ENCODE results near the gene CORO1C. TPM values are rescaled to one million over a fixed set of nuclear protein-coding genes. Genes with fewer than 3 reads are reported as not detected.

Gene CORO1C
- total RNA-seq, 4 donors from 2014 or later = 277 to 473 (median 342) TPM

- Histone ChIP-seq H3K27me3 (no peaks in the 10 kb centered on the region), H3K27ac (peak overlapping the region; percentile 50 to 96 (median 73)), H3K36me3 (peaks cover 0 to 10% of the 10 kb centered on the region in 2 donors), H3K4me3 (no peak overlapping the region), H3K4me1 (peaks cover 26 to 95% (median 37%) of the 10 kb centered on the region in 3 donors), H3K9me3 (no peaks in the 10 kb centered on the region)
- WGBS, 2 donors (ENCODE audit: low coverage in 1 of 2) = 59% methylated on average over 1 of the region's 1 CpG; no CpG with 5 or more reads in 1 of the 2 donors
- ATAC-seq = no peak
- no peak for TF ChIP-seq POLR2A (IDR thresholded peaks at IDR 0.05)
- no peak for TF ChIP-seq POLR2AphosphoS5 (IDR thresholded peaks at IDR 0.05)
- TF ChIP-seq EP300 (IDR thresholded peaks at IDR 0.05) = no peak
- no peak for TF ChIP-seq CTCF (IDR thresholded peaks at IDR 0.05)
Measured at GRCh38 chr12:108681317-108681716, 50.0 kb downstream of the CORO1C start.

GRCh38 chr12:108679106-108679681 is 52.1 kb downstream of the CORO1C start:
- peaks cover 10 to 91% (median 17%) of the 10 kb centered on the region in 3 donors for H3K4me1 ChIP-seq
- H3K4me3 ChIP-seq = no peak overlapping the region
- no peaks in the 10 kb centered on the region for H3K27me3 ChIP-seq
- H3K36me3 ChIP-seq = peaks cover 0 to 23% of the 10 kb centered on the region in 2 donors
- ATAC-seq = no peak
- no peaks in the 10 kb centered on the region for H3K9me3 ChIP-seq
- WGBS, 2 donors (ENCODE audit: low coverage in 1 of 2) = 57 to 90% methylated on average over 1 of the region's 1 CpG
- H3K27ac ChIP-seq = peak overlapping the region; percentile 52 to 96 (median 83)
- no peak for TF ChIP-seq POLR2A (IDR thresholded peaks at IDR 0.05)
- TF ChIP-seq EP300 (IDR thresholded peaks at IDR 0.05) = no peak

GRCh38 chr12:108678104-108678730 is 53.1 kb downstream of the CORO1C start:
- 67 to 76% methylated on average over 9 of the region's 9 CpGs for WGBS, 2 donors (ENCODE audit: low coverage in 1 of 2)
- Histone ChIP-seq H3K27me3 (no peaks in the 10 kb centered on the region), H3K27ac (peak overlapping the region; percentile 34 to 96 (median 80)), H3K36me3 (peaks cover 0 to 29% of the 10 kb centered on the region in 2 donors), H3K4me3 (no peak overlapping the region), H3K9me3 (no peaks in the 10 kb centered on the region), H3K4me1 (peaks cover 7 to 81% (median 15%) of the 10 kb centered on the region in 3 donors)
- TF ChIP-seq EP300 (IDR thresholded peaks at IDR 0.05) (no peak), POLR2AphosphoS5 (IDR thresholded peaks at IDR 0.05) (no peak), CTCF (IDR thresholded peaks at IDR 0.05) (no peak), POLR2A (IDR thresholded peaks at IDR 0.05) (no peak)
- no peak for ATAC-seq

- no peaks in the 10 kb centered on the region for H3K9me3 ChIP-seq
- H3K4me1 ChIP-seq = peaks cover 4 to 81% (median 15%) of the 10 kb centered on the region in 3 donors
- H3K27ac ChIP-seq = peak overlapping the region; percentile 34 to 96 (median 80)
- TF ChIP-seq EP300 (IDR thresholded peaks at IDR 0.05) = no peak
- no peak for TF ChIP-seq POLR2AphosphoS5 (IDR thresholded peaks at IDR 0.05)
- no peak for TF ChIP-seq CTCF (IDR thresholded peaks at IDR 0.05)
- TF ChIP-seq POLR2A (IDR thresholded peaks at IDR 0.05) = no peak
- WGBS, 2 donors (ENCODE audit: low coverage in 1 of 2) = 38 to 49% methylated on average over 3 of the region's 3 CpGs
- no peaks in the 10 kb centered on the region for H3K27me3 ChIP-seq
- ATAC-seq = no peak
- no peak overlapping the region for H3K4me3 ChIP-seq
- peaks cover 0 to 33% of the 10 kb centered on the region in 2 donors for H3K36me3 ChIP-seq
Measured at GRCh38 chr12:108677381-108677780, 53.9 kb downstream of the CORO1C start.

DNA sequence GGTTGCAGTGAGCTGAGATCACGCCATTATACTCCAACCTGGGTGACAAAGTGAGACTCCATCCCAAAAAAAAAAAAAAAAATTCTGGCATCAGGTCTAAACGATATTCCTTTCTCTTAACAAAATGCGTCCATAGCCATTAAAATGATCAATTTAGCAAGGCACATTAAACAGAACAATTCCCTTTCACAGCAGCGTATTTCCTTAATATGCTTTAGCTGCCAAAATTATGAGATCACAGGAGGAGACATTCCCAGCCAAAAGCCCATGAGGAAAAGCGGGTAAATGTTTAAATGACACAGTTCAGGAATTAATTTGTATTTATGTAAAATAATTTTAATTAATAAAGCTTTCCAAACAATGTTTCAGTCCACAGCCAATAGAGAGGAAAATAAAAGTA is 54.6 kb downstream of the CORO1C start:
- H3K9me3 ChIP-seq = no peaks in the 10 kb centered on the region
- ATAC-seq = no peak
- peak overlapping the region; percentile 66 to 96 (median 80) for H3K27ac ChIP-seq
- 19 to 45% methylated on average over 5 of the region's 5 CpGs for WGBS, 2 donors (ENCODE audit: low coverage in 1 of 2)
- H3K27me3 ChIP-seq = no peaks in the 10 kb centered on the region
- H3K4me3 ChIP-seq = no peak overlapping the region
- peaks cover 4 to 77% (median 15%) of the 10 kb centered on the region in 3 donors for H3K4me1 ChIP-seq
- peak; percentile 12 for TF ChIP-seq POLR2AphosphoS5 (IDR thresholded peaks at IDR 0.05)
- TF ChIP-seq POLR2A (IDR thresholded peaks at IDR 0.05) = no peak
- no peak for TF ChIP-seq CTCF (IDR thresholded peaks at IDR 0.05)
- no peak for TF ChIP-seq EP300 (IDR thresholded peaks at IDR 0.05)
- peaks cover 0 to 33% of the 10 kb centered on the region in 2 donors for H3K36me3 ChIP-seq

Data from gastroesophageal sphincter (tissue), 4 donors.